Nephron (organoid): ENCODE measurements around the gene CLIC3.
A peak's percentile ranks its signal among the peaks of the same experiment; 100 is the strongest.

Source experiments
- H3K27ac Mint-ChIP-seq, 3 experiments: 2 replicates each; pipeline ENCODE4 v1.8.0; 2020; ENCODE audit warnings: mixed read lengths in 3 of 3, mild to moderate bottlenecking in 2 of 3, moderate library complexity in 1 of 3
- H3K27me3 Mint-ChIP-seq: 2 replicates; pipeline ENCODE4 v1.8.0; 2021; ENCODE audit warnings: low read depth, mild to moderate bottlenecking, moderate library complexity, mixed read lengths
- H3K36me3 Mint-ChIP-seq: 2 replicates; pipeline ENCODE4 v1.8.0; 2020; ENCODE audit warnings: low read depth, mixed read lengths
- H3K4me1 Mint-ChIP-seq: 2 replicates; pipeline ENCODE4 v1.8.0; 2020; ENCODE audit warnings: mixed read lengths
- H3K4me3 Mint-ChIP-seq, 3 experiments: 2 replicates each; pipeline ENCODE4 v1.8.0; 2020; ENCODE audit warnings: mild to moderate bottlenecking in 3 of 3, mixed read lengths in 3 of 3, moderate library complexity in 2 of 3
- H3K9me3 Mint-ChIP-seq: 2 replicates; pipeline ENCODE4 v1.8.0; 2020; ENCODE audit warnings: mixed read lengths
- CTCF ChIP-seq, 3 experiments: fragments of 200-600 bp; sonication (generic); IDR thresholded peaks; one replicate each; pipeline ENCODE4 v1.5.0; 2021; ENCODE audit warnings: antibody characterized with exemption in 3 of 3; ENCODE audit not compliant: unreplicated experiment in 3 of 3

Gene CLIC3

GRCh38 chr9:137042751-137043727, 46.7 kb upstream of the CLIC3 start:
- H3K36me3 Mint-ChIP-seq, result no peaks in the 10 kb centered on the region
- peak overlapping the region in 1 of 3 experiments; percentile 48 for H3K4me3 Mint-ChIP-seq
- no peaks in the 10 kb centered on the region for H3K4me1 Mint-ChIP-seq
- H3K9me3 Mint-ChIP-seq, result no peaks in the 10 kb centered on the region
- H3K27ac Mint-ChIP-seq, result no peak overlapping the region
- no peak for TF ChIP-seq CTCF (IDR thresholded peaks at IDR 0.05; ENCODE audit: unreplicated experiment in 3 of 3)
- peaks cover 39% of the 10 kb centered on the region for H3K27me3 Mint-ChIP-seq

GRCh38 chr9:137041124-137041523, 44.8 kb upstream of the CLIC3 start:
- TF ChIP-seq CTCF (IDR thresholded peaks at IDR 0.05; ENCODE audit: unreplicated experiment in 3 of 3), result no peak
- no peaks in the 10 kb centered on the region for H3K9me3 Mint-ChIP-seq
- no peaks in the 10 kb centered on the region for H3K36me3 Mint-ChIP-seq
- peaks cover 20% of the 10 kb centered on the region for H3K27me3 Mint-ChIP-seq
- no peak overlapping the region for H3K4me3 Mint-ChIP-seq
- H3K4me1 Mint-ChIP-seq, result no peaks in the 10 kb centered on the region
- no peak overlapping the region for H3K27ac Mint-ChIP-seq

GRCh38 chr9:137040568-137040967, 44.2 kb upstream of the CLIC3 start:
- H3K4me1 Mint-ChIP-seq, result no peaks in the 10 kb centered on the region
- H3K27ac Mint-ChIP-seq, result no peak overlapping the region
- no peak overlapping the region for H3K4me3 Mint-ChIP-seq
- H3K36me3 Mint-ChIP-seq, result no peaks in the 10 kb centered on the region
- no peaks in the 10 kb centered on the region for H3K9me3 Mint-ChIP-seq
- peaks cover 20% of the 10 kb centered on the region for H3K27me3 Mint-ChIP-seq
- no peak for TF ChIP-seq CTCF (IDR thresholded peaks at IDR 0.05; ENCODE audit: unreplicated experiment in 3 of 3)

- Mint-ChIP-seq H3K4me3 (no peak overlapping the region), H3K27me3 (peaks cover 15% of the 10 kb centered on the region), H3K36me3 (no peaks in the 10 kb centered on the region), H3K4me1 (no peaks in the 10 kb centered on the region), H3K27ac (no peak overlapping the region), H3K9me3 (no peaks in the 10 kb centered on the region)
- no peak for TF ChIP-seq CTCF (IDR thresholded peaks at IDR 0.05; ENCODE audit: unreplicated experiment in 3 of 3)
Measured at GRCh38 chr9:137039611-137040366, 43.4 kb upstream of the CLIC3 start.

- Mint-ChIP-seq H3K27ac (no peak overlapping the region), H3K4me1 (no peaks in the 10 kb centered on the region), H3K27me3 (peaks cover 6% of the 10 kb centered on the region), H3K9me3 (no peaks in the 10 kb centered on the region), H3K4me3 (no peak overlapping the region), H3K36me3 (no peaks in the 10 kb centered on the region)
- TF ChIP-seq CTCF (IDR thresholded peaks at IDR 0.05; ENCODE audit: unreplicated experiment in 3 of 3), result no peak
Measured at GRCh38 chr9:137038916-137039315, 42.5 kb upstream of the CLIC3 start.
